ENCODE data around the gene RAB2B.

RAB2B gene

GRCh38 chr14:21467616-21468015, 9.1 kb downstream of the RAB2B start:
- no peak overlapping the region for H3K4me2 ChIP-seq (ENCODE audit: insufficient read depth, low read length)
- peaks cover 27% of the 10 kb centered on the region for H3K36me3 ChIP-seq (ENCODE audit: insufficient read depth, low read length)
- no peak for DNase-seq
- no peaks in the 10 kb centered on the region for H3K4me1 ChIP-seq (ENCODE audit: insufficient read depth, low read length)
- ATAC-seq (ENCODE audit: insufficient read depth, low read depth): no peak
- H3K27me3 ChIP-seq (ENCODE audit: insufficient read depth, low read length, poor library complexity): no peaks in the 10 kb centered on the region
- no peak overlapping the region for H2AFZ ChIP-seq (ENCODE audit: low read depth, low read length)
- H4K20me1 ChIP-seq (ENCODE audit: insufficient read depth, low read length): no peaks in the 10 kb centered on the region
- H3K4me3 ChIP-seq (ENCODE audit: low read depth in 1 of 2, low read length in 2 of 2): no peak overlapping the region
- TF ChIP-seq EZH2 (IDR thresholded peaks at IDR 0.05; ENCODE audit: borderline replicate concordance, low read depth, low read length, severe bottlenecking) (no peak), CTCF (IDR thresholded peaks at IDR 0.05; ENCODE audit: borderline replicate concordance, extremely low read depth, low read length, poor library complexity, severe bottlenecking) (no peak)
- H3K9ac ChIP-seq (ENCODE audit: low read depth, low read length): no peak overlapping the region
- H3K27ac ChIP-seq (ENCODE audit: low read length): no peak overlapping the region
- no peaks in the 10 kb centered on the region for H3K9me3 ChIP-seq (ENCODE audit: insufficient read depth, low read length, severe bottlenecking)
- no peaks in the 10 kb centered on the region for H3K79me2 ChIP-seq (ENCODE audit: insufficient read depth, low read length)

GRCh38 chr14:21455912-21456667, 20.7 kb downstream of the RAB2B start, which contains the start of gene CHD8:
Gene CHD8 (minus strand): TSS chr14:21456123. CDS start chr14:21431643, 24,480 bp downstream.
- H2AFZ ChIP-seq (ENCODE audit: low read depth, low read length): peak within 1 kb of the TSS; percentile 89
- H3K36me3 ChIP-seq (ENCODE audit: insufficient read depth, low read length): peaks cover 21% of the 10 kb centered on the region
- H3K79me2 ChIP-seq (ENCODE audit: insufficient read depth, low read length): peaks cover 48% of the 10 kb centered on the region
- H3K9me3 ChIP-seq (ENCODE audit: insufficient read depth, low read length, severe bottlenecking): no peaks in the 10 kb centered on the region
- peak within 1 kb of the TSS; percentile 69 for H3K9ac ChIP-seq (ENCODE audit: low read depth, low read length)
- H3K27ac ChIP-seq (ENCODE audit: low read length): peak within 1 kb of the TSS; percentile 90
- peak; percentile 100 for DNase-seq
- H3K4me3 ChIP-seq (ENCODE audit: low read depth in 1 of 2, low read length in 2 of 2): peak within 1 kb of the TSS; percentile 68 to 85
- H4K20me1 ChIP-seq (ENCODE audit: insufficient read depth, low read length): peaks cover 5% of the 10 kb centered on the region; the same call in 1 of the 2 replicates
- H3K27me3 ChIP-seq (ENCODE audit: insufficient read depth, low read length, poor library complexity): no peaks in the 10 kb centered on the region
- peak; percentile 98 for ATAC-seq (ENCODE audit: insufficient read depth, low read depth)
- peaks cover 35% of the 10 kb centered on the region for H3K4me1 ChIP-seq (ENCODE audit: insufficient read depth, low read length)
- no peak for TF ChIP-seq EZH2 (IDR thresholded peaks at IDR 0.05; ENCODE audit: borderline replicate concordance, low read depth, low read length, severe bottlenecking)
- peak; percentile 79 for TF ChIP-seq CTCF (IDR thresholded peaks at IDR 0.05; ENCODE audit: borderline replicate concordance, extremely low read depth, low read length, poor library complexity, severe bottlenecking)
- peak within 1 kb of the TSS; percentile 94 for H3K4me2 ChIP-seq (ENCODE audit: insufficient read depth, low read length)

GRCh38 chr14:21455592-21455911, 21.2 kb downstream of the RAB2B start:
- no peaks in the 10 kb centered on the region for H3K9me3 ChIP-seq (ENCODE audit: insufficient read depth, low read length, severe bottlenecking)
- H3K36me3 ChIP-seq (ENCODE audit: insufficient read depth, low read length): peaks cover 15% of the 10 kb centered on the region
- no peaks in the 10 kb centered on the region for H3K27me3 ChIP-seq (ENCODE audit: insufficient read depth, low read length, poor library complexity)
- H3K9ac ChIP-seq (ENCODE audit: low read depth, low read length): peak overlapping the region; percentile 69
- DNase-seq (no peak), ATAC-seq (ENCODE audit: insufficient read depth, low read depth) (no peak; the same call in 2 of the 3 replicates)
- H3K4me1 ChIP-seq (ENCODE audit: insufficient read depth, low read length): peaks cover 35% of the 10 kb centered on the region
- H3K27ac ChIP-seq (ENCODE audit: low read length): peak overlapping the region; percentile 79
- peaks cover 8% of the 10 kb centered on the region; the same call in 1 of the 2 replicates for H4K20me1 ChIP-seq (ENCODE audit: insufficient read depth, low read length)
- peak overlapping the region; percentile 89 for H2AFZ ChIP-seq (ENCODE audit: low read depth, low read length)
- TF ChIP-seq EZH2 (IDR thresholded peaks at IDR 0.05; ENCODE audit: borderline replicate concordance, low read depth, low read length, severe bottlenecking) (no peak), CTCF (IDR thresholded peaks at IDR 0.05; ENCODE audit: borderline replicate concordance, extremely low read depth, low read length, poor library complexity, severe bottlenecking) (no peak)
- peak overlapping the region; percentile 68 to 85; a peak in 3 of 4 replicates for H3K4me3 ChIP-seq (ENCODE audit: low read depth in 1 of 2, low read length in 2 of 2)
- H3K79me2 ChIP-seq (ENCODE audit: insufficient read depth, low read length): peaks cover 53% of the 10 kb centered on the region
- H3K4me2 ChIP-seq (ENCODE audit: insufficient read depth, low read length): peak overlapping the region; percentile 94
